Fibroblast of skin of back (primary cell): ENCODE results near the gene DISP1. TPM values are rescaled to one million over a fixed set of nuclear protein-coding genes. Genes with fewer than 3 reads are reported as not detected.

Source experiments
- DNase-seq: peaks from one replicate; pipeline ENCODE4 v3.0.0-alpha.2; 2013
- polyA plus RNA-seq, 2 experiments: library from polyadenylated mRNA; unstranded; fragments of 120-200 nt; gene quantifications; one replicate each; pipeline ENCODE4 v1.2.1, GENCODE V29; 2013; ENCODE audit not compliant: insufficient read length in 2 of 2

The DISP1 gene
- 2.4 TPM for polyA plus RNA-seq (2013, experiment 1 of 2; ENCODE audit: insufficient read length)
- polyA plus RNA-seq (2013, experiment 2 of 2; ENCODE audit: insufficient read length): 2.4 TPM

DNA sequence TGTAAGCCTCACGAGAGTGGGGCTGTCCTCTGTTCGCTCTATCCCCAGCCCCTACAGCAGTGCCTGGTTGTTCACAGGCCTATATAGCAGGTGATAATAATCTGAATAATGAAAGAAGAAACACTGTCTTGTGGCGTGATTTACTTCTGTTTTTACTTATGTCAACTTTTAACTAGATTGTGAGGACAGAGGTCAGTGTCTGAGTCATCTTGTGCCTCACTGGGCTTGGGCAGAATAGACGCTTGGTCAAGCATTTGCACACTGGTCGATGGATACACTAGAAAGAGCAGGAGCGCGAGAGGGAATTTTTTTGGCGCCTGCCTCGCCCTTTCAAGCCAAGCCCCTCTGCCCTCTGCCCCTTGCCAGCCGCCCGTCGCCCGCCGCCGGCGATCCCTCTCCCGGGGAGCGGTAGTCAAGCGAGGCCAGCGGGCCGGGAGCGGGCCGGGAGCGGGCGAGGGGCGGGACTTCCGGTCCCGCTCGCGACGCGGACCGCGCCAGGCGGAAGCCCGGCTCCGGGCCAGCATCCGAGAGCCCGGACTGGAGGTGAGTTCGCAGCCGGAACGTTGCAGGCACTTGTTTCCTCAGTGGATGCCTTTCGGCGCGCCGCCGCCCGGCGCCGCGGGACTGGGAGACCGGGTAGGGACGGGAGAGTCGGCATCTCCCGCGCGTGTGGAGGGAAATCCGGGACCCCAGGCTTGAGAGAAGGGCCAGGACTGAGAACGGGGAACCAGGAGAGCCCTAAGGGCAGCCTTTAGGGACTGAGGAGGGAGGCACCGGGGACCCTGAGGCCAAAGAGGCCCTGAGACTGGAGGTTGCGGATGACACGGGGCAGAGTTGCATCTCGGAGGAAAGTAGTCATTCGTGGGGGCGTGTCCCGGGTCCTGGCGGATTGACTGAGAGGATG lies at the start of gene DISP1:
TSS of gene DISP1 (plus strand) at position 504 of the 904 bp plus-strand sequence. CDS start 127,785 bp downstream, outside the sequence.
- peak; percentile 70 for DNase-seq

GRCh38 chr1:222767152-222767571 lies 47.7 kb upstream of the DISP1 start:
- DNase-seq: no peak

GRCh38 chr1:222768592-222768991 lies 46.2 kb upstream of the DISP1 start:
- no peak for DNase-seq

DNA sequence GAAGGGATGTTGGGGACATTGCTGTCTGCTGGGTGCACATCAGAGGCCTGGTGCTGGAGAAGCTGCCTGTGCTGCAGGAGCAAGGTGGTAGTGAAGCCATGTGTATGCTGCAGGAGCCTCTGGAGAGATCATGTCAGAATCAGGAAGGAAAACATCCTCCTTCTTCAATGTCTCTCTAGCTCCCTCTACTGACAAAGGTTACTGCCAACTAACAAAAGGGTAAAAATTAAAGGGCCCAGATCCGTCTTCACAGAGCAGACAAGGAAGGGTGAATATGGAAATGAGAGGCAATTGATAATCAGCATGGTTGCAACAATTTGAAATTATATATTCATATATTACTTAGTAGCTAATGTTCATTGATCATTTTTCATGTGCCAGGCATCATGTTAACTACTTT lies 45.7 kb upstream of the DISP1 start:
- DNase-seq: no peak

GRCh38 chr1:222769971-222770620 lies 44.7 kb upstream of the DISP1 start:
- peak; percentile 31 for DNase-seq

DNA sequence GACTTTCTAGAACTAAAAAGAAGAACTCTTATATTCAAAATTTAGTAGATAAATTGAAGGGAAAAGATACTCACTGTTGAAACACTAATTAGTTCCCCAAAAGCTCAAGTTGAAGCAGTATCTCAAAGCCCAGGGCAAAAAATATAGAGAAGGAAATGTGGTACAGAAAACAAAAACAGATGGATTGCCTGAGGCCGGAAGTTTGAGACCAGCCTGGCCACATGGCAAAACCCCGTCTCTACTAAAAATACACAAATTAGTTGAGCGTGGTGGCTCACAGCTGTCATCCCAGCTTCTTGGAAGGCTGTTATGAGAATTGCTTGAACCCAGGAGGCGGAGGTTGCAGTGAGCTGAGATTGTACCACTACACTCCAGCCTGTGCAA lies 41.9 kb upstream of the DISP1 start:
- DNase-seq: no peak

DNA sequence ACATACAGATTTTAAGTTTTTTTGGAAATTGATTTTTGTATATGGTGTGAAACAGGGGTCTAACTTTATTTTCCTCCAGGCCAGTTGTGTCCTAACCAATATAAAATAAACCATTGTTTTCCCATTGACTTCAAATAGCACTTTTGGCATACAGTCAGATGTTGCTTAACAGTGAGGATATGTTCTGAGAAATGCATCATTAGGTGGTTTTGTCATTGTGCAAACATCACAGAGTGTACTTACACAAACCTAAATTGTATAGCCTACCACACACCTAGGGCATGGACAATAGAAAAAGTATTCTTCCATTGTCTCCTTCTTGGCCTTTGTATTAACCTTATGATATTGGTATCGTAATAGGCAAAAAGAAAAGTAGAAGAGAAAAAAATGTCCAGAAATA lies 37.4 kb upstream of the DISP1 start:
- no peak for DNase-seq

GRCh38 chr1:222777977-222778376 lies 36.9 kb upstream of the DISP1 start:
- no peak for DNase-seq

- no peak for DNase-seq
These were observed 33.6 kb upstream of the DISP1 start for GRCh38 chr1:222781251-222781650.

DNA sequence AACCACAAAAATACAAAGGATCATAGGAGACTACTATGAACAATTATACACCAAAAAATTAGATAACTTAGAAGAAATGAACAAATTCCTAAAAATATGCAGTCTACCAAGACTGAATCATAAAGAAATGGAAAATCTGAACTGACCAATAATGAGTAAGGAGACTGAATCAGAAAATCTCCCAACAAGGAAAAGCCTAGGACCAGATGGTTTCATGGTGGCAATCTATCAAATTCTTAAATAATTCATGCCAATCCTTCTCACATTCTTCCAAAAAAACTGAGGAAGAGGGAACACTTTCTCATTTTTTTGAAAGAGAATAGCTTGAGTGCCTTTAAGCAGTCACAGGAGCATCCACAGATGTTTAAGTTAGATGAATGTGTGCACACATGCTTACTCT lies 31.8 kb upstream of the DISP1 start:
- DNase-seq: no peak

- no peak for DNase-seq
These were observed 30.5 kb upstream of the DISP1 start for GRCh38 chr1:222784371-222784770.

GRCh38 chr1:222784916-222785315 lies 29.9 kb upstream of the DISP1 start:
- DNase-seq: no peak

DNA sequence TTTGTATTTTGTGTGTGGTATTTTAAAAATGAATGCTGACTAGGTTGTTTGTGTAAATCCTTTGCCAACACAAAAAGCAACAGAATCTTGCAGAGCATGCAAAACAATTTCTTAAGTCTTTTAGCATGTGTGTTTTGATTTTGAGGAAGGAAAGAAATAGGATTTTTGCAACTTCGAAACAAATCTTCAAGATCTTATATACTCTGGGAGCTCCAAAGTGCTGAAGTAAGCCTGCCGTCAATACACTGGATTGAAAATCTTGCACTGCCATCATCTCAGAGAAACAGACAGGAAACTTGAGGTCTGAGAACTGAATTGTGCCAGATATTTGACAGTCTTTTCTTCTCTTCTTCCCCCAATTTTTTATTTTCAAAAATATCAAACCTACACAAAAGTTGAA lies 29.3 kb upstream of the DISP1 start:
- DNase-seq: no peak

DNA sequence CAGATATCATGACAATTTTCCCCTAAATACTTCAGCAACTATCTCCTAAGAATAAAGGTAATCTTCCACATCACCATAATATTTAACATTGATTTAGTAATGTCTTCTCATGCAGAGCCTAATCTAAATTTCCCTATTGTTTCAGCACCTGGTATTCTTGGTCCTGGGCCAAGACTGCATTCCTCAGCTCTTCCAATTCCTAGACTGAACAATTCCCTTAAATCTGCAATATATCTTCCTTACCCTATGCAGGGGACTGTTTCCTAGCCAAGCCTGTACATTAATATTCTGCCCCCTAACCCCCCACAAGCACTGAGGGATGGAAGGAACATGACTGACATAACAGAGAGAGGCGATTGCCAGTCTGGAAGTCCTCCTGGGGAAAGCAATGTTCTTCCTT lies 28.7 kb upstream of the DISP1 start:
- no peak for DNase-seq

GRCh38 chr1:222787729-222788128 lies 27.1 kb upstream of the DISP1 start:
- no peak for DNase-seq

DNA sequence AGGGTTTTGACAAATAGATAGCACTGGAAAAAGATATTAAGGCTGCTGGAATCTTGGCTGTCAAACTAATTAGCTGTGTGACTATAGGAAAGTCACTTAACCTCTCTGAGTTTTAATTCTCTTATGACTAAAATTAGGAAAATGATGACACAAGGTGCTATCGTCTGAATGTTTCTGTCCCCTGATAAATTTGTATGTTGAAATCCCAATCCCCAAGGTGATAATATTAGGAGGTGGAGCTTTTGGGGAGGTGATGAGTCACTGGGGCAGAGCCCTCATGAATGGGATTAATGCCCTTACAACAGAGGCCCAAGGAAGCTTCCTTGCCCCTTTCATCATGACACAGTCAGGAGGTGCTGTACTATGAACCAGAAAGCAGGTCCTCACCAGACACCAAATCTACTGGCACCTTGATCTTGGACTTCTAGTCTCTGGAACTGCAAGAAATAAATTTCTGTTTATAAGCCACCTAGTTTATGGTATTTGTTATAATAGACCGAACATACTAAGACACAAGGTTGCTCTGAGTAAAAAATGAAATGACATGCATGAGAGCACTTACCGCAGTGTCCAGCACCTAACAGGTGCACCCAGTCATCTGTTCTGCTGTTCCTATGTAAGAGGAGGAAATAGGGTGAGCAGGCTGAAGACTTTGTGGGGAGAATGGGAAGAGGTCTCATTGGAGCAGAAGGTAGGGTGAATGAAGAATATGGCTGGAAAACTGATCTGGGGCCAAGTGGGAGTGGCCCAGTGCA lies 26.3 kb upstream of the DISP1 start:
- no peak for DNase-seq

GRCh38 chr1:222790115-222790514 lies 24.7 kb upstream of the DISP1 start:
- no peak for DNase-seq

DNA sequence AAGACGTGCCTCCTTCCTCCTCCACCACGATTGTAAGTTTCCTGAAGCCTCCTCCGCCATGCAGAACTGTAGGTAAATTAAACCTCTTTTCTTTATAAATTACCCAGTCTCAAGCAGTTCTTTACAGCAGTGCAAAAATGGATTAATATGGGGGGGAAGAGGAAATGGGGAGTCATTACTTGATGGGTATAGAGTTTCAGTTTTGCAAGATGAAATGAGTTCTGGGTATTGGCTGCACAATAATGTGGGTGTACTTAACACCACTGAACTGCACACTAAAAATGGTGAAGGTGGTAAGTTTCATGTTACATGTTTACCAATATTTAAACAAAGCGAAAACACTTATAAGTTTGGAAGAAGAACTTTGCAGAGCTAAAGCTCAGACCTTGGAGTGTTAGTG lies 24.3 kb upstream of the DISP1 start:
- no peak for DNase-seq

GRCh38 chr1:222791006-222791710 lies 23.7 kb upstream of the DISP1 start:
- no peak for DNase-seq

- DNase-seq: no peak
These were observed 22.1 kb upstream of the DISP1 start for GRCh38 chr1:222792744-222793143.

- no peak for DNase-seq
These were observed 20.0 kb upstream of the DISP1 start for GRCh38 chr1:222794656-222795474.

GRCh38 chr1:222798116-222798515 lies 16.7 kb upstream of the DISP1 start:
- DNase-seq: peak; percentile 73
